Hepatocyte (in vitro differentiated cells): ENCODE measurements around the gene SERINC5.

Source experiments
- CTCF ChIP-seq: fragments of 200-600 bp; sonication (generic); IDR thresholded peaks from 2 replicates; pipeline ENCODE4 v1.5.1; 2016; ENCODE audit warnings: antibody characterized with exemption, mild to moderate bottlenecking; ENCODE audit not compliant: poor library complexity
- EZH2phosphoT487 ChIP-seq: fragments of 200-600 bp; sonication (generic); IDR thresholded peaks from one replicate; pipeline ENCODE4 v1.6.1; 2018; ENCODE audit warnings: antibody characterized with exemption, mild to moderate bottlenecking, low read depth, moderate library complexity; ENCODE audit not compliant: unreplicated experiment, severe bottlenecking

GRCh38 chr5:80069918-80070318, 185.9 kb downstream of the SERINC5 start:
- TF ChIP-seq CTCF (no peak), EZH2phosphoT487 (no peak)
